H1 (cell line): Measurements from ENCODE around the gene CPXM1.

Source experiments
- BACH1 ChIP-seq: IDR thresholded peaks from 2 replicates; pipeline ENCODE4 v1.6.1; 2012; ENCODE audit warnings: low read length, improper control_type of control experiment
- CTCF ChIP-seq, 3 experiments: IDR thresholded peaks; 1 replicate in 2 of 3; 2 replicates in 1 of 3; pipeline versions ENCODE4 v1.5.1 to v1.6.1; 2011; ENCODE audit warnings: low read length in 3 of 3, mild to moderate bottlenecking in 3 of 3, inconsistent platforms in 2 of 3, low read depth in 1 of 3, moderate library complexity in 1 of 3; ENCODE audit not compliant: insufficient read depth in 1 of 3; ENCODE audit errors: control extremely low read depth in 1 of 3
- EGR1 ChIP-seq: IDR thresholded peaks from 2 replicates; pipeline ENCODE4 v1.6.1; 2011; ENCODE audit warnings: low read depth, low read length, borderline replicate concordance
- EP300 ChIP-seq, 2 experiments: IDR thresholded peaks; 1 replicate in 1 of 2; 2 replicates in 1 of 2; pipeline ENCODE4 v1.6.1; 2011 to 2012; ENCODE audit warnings: low read depth in 2 of 2, low read length in 2 of 2, mild to moderate bottlenecking in 2 of 2, borderline replicate concordance in 1 of 2, inconsistent platforms in 1 of 2, moderate library complexity in 1 of 2
- GABPA ChIP-seq: IDR thresholded peaks from 2 replicates; pipeline ENCODE4 v1.6.1; 2011; ENCODE audit warnings: mild to moderate bottlenecking, low read length, moderate library complexity, borderline replicate concordance; ENCODE audit not compliant: insufficient read depth
- JUND ChIP-seq: IDR thresholded peaks from 2 replicates; pipeline ENCODE4 v1.6.1; 2011; ENCODE audit warnings: mild to moderate bottlenecking, improper control_type of control experiment, low read length
- KDM1A ChIP-seq: fragments of 200-600, 300-600 bp; sonication (generic); IDR thresholded peaks from 2 replicates; pipeline ENCODE4 v1.7.1; 2016; ENCODE audit warnings: mild to moderate bottlenecking, low read length, borderline replicate concordance
- POLR2A ChIP-seq, 2 experiments: IDR thresholded peaks; 1 replicate in 1 of 2; 2 replicates in 1 of 2; pipeline ENCODE4 v1.6.1; 2011; ENCODE audit warnings: low read depth in 2 of 2, low read length in 2 of 2, mild to moderate bottlenecking in 2 of 2; ENCODE audit errors: control extremely low read depth in 1 of 2
- TCF12 ChIP-seq: IDR thresholded peaks from 2 replicates; pipeline ENCODE4 v1.6.1; 2011; ENCODE audit warnings: low read depth, mild to moderate bottlenecking, low read length
- USF2 ChIP-seq: IDR thresholded peaks from 2 replicates; pipeline ENCODE4 v1.6.1; 2011; ENCODE audit warnings: low read length, improper control_type of control experiment

- TF ChIP-seq CTCF (IDR thresholded peaks at IDR 0.05; ENCODE audit: control extremely low read depth in 1 of 3, insufficient read depth in 1 of 3, low read depth in 1 of 3, low read length in 3 of 3) (no peak), JUND (no peak), KDM1A (no peak), USF2 (no peak), TCF12 (no peak), EP300 (IDR thresholded peaks at IDR 0.05; ENCODE audit: borderline replicate concordance in 1 of 2, low read depth in 2 of 2, low read length in 2 of 2) (no peak), GABPA (no peak), EGR1 (no peak), BACH1 (no peak), POLR2A (IDR thresholded peaks at IDR 0.05; ENCODE audit: control extremely low read depth in 1 of 2, low read depth in 2 of 2, low read length in 2 of 2) (no peak)
Observed at GRCh38 chr20:2817341-2817726, 16.9 kb upstream of the CPXM1 start.
